HepG2 (cell line): ENCODE data around the gene TMEM255B. TPM values are rescaled to one million over a fixed set of nuclear protein-coding genes. Genes with fewer than 3 reads are reported as not detected.

Source experiments
- ATAC-seq: fragments of 200-7000 bp; cut with Tn5 transposase; 3 replicates; pipeline ENCODE4 v1.9.1; 2020; ENCODE audit warnings: mild to moderate bottlenecking, moderate library complexity
- BruUV-seq: library from RNA; stranded (reverse); fragments of 400-500 nt; replicated peaks from 2 replicates; lab custom pipeline; 2021; lab: Mats Ljungman, UMichigan
- CTCF ChIA-PET: fragments of 300-600 bp; formaldehyde crosslinking; extraction: SDS; loops from one replicate; lab custom pipeline; 2021; ENCODE audit warnings: low total read pairs, inconsistent platforms, low intra/inter-chr PET ratio; lab: Yijun Ruan, JAX
- POLR2A ChIA-PET: fragments of 350-600 bp; sonication (Branson Sonifier 250); formaldehyde crosslinking; loops from one replicate; lab custom pipeline; 2020; ENCODE audit warnings: antibody characterized with exemption, inconsistent platforms; lab: Yijun Ruan, JAX
- DNase-seq: peaks from one replicate; pipeline ENCODE4 v3.0.0-alpha.2; 2015; ENCODE audit warnings: low spot score
- FAIRE-seq: peaks from 3 replicates; lab custom pipeline; 2011; peaks lifted over from hg19 to GRCh38; lab: Jason Lieb, UNC
- H2AFZ ChIP-seq: one replicate; pipeline ENCODE4 v1.6.1; 2011; ENCODE audit warnings: low read length, inconsistent platforms
- H3K27ac ChIP-seq: fragments of 300-600 bp; 3 replicates; pipeline ENCODE4 v1.8.0; 2011; ENCODE audit warnings: mixed run types, mild to moderate bottlenecking, mixed read lengths, low read length, inconsistent platforms; ENCODE audit not compliant: insufficient read depth; ENCODE audit errors: extremely low read length
- H3K27me3 ChIP-seq, 2 experiments: fragments of 200-600 bp in 1 of 2; 2 replicates in 1 of 2; 3 replicates in 1 of 2; pipeline versions ENCODE4 v1.6.0 to v1.8.0; 2011; ENCODE audit warnings: low read length in 2 of 2, mild to moderate bottlenecking in 2 of 2, moderate library complexity in 2 of 2, inconsistent platforms in 1 of 2; ENCODE audit not compliant: insufficient read depth in 2 of 2, control insufficient read depth in 1 of 2
- H3K36me3 ChIP-seq, 2 experiments: fragments of 200-600 bp in 1 of 2; replicated peaks in 1 of 2; 2 replicates in 1 of 2; 3 replicates in 1 of 2; pipeline versions ENCODE4 v1.5.1 to v1.8.0; 2011; ENCODE audit warnings: low read length in 2 of 2, inconsistent platforms in 1 of 2; ENCODE audit not compliant: insufficient read depth in 2 of 2, control insufficient read depth in 1 of 2
- H3K4me1 ChIP-seq: 2 replicates; pipeline ENCODE4 v1.5.1; 2012; ENCODE audit warnings: low read length, inconsistent platforms; ENCODE audit not compliant: insufficient read depth
- H3K4me2 ChIP-seq: 2 replicates; pipeline ENCODE4 v1.6.0; 2011; ENCODE audit warnings: low read depth, low read length, inconsistent platforms
- H3K4me3 ChIP-seq, 3 experiments: fragments of 200-600 bp in 1 of 3; sonication (generic), shearing (Covaris generic) in 1 of 3; replicated peaks in 1 of 3; 2 replicates each; pipeline ENCODE4 v1.5.1; 2011 to 2016; ENCODE audit warnings: low read length in 3 of 3, inconsistent platforms in 2 of 3, low read depth in 2 of 3, mild to moderate bottlenecking in 2 of 3, control low read depth in 1 of 3, mixed read lengths in 1 of 3; ENCODE audit not compliant: insufficient read depth in 1 of 3
- H3K79me2 ChIP-seq: one replicate; pipeline ENCODE4 v1.6.1; 2011; ENCODE audit warnings: low read length, inconsistent platforms; ENCODE audit not compliant: insufficient read depth
- H3K9ac ChIP-seq: 2 replicates; pipeline ENCODE4 v1.6.0; 2011; ENCODE audit warnings: mild to moderate bottlenecking, low read depth, low read length, inconsistent platforms; ENCODE audit not compliant: insufficient read depth
- H3K9me3 ChIP-seq: 2 replicates; pipeline ENCODE4 v1.5.1; 2012; ENCODE audit warnings: mild to moderate bottlenecking, low read length
- H4K20me1 ChIP-seq: 2 replicates; pipeline ENCODE4 v1.6.0; 2011; ENCODE audit warnings: inconsistent platforms, mild to moderate bottlenecking, low read length, moderate library complexity; ENCODE audit not compliant: insufficient read depth
- CHD4 ChIP-seq: fragments of 200-600 bp; sonication (generic); IDR thresholded peaks from 2 replicates; pipeline ENCODE4 v1.7.0; 2017; ENCODE audit warnings: mild to moderate bottlenecking, low read length, borderline replicate concordance
- HDAC1 ChIP-seq: sonication (generic); formaldehyde crosslinking; IDR thresholded peaks from 2 replicates; pipeline ENCODE4 v1.5.1; 2020; ENCODE audit warnings: mild to moderate bottlenecking, missing genetic modification reagents
- HHEX ChIP-seq: IDR thresholded peaks from 2 replicates; pipeline ENCODE4 v1.6.1; 2016; ENCODE audit warnings: control low read depth
- KDM3A ChIP-seq: IDR thresholded peaks from 2 replicates; pipeline ENCODE4 v1.6.1; 2018; ENCODE audit warnings: low read depth, missing compliant biosample characterization
- KLF13 ChIP-seq: sonication (generic); formaldehyde crosslinking; IDR thresholded peaks from 2 replicates; pipeline ENCODE4 v1.4.0; 2020; ENCODE audit warnings: mild to moderate bottlenecking, missing genetic modification reagents
- PHF20 ChIP-seq: sonication (generic); formaldehyde crosslinking; IDR thresholded peaks from 2 replicates; pipeline ENCODE4 v1.5.0; 2020; ENCODE audit warnings: mild to moderate bottlenecking, missing genetic modification reagents
- POLR2A ChIP-seq, 2 experiments: IDR thresholded peaks; 2 replicates each; pipeline ENCODE4 v1.6.1; 2011; ENCODE audit warnings: low read depth in 2 of 2, low read length in 2 of 2, mild to moderate bottlenecking in 1 of 2, moderate library complexity in 1 of 2; ENCODE audit not compliant: insufficient read depth in 1 of 2
- ZFP41 ChIP-seq: sonication (generic); formaldehyde crosslinking; IDR thresholded peaks from 2 replicates; pipeline ENCODE4 v1.4.0; 2020; ENCODE audit warnings: mild to moderate bottlenecking, missing genetic modification reagents, borderline replicate concordance
- ZMYM3 ChIP-seq: sonication (generic); formaldehyde crosslinking; IDR thresholded peaks from 2 replicates; pipeline ENCODE4 v1.5.1; 2020; ENCODE audit warnings: mild to moderate bottlenecking, missing genetic modification reagents
- ZNF382 ChIP-seq: sonication (generic); formaldehyde crosslinking; IDR thresholded peaks from 2 replicates; pipeline ENCODE4 v1.5.0; 2020; ENCODE audit warnings: missing genetic modification reagents, mild to moderate bottlenecking, borderline replicate concordance
- ZNF383 ChIP-seq: sonication (generic); formaldehyde crosslinking; IDR thresholded peaks from 2 replicates; pipeline ENCODE4 v1.4.0; 2020; ENCODE audit warnings: missing genetic modification reagents, mild to moderate bottlenecking, borderline replicate concordance
- ZNF451 ChIP-seq: sonication (generic); formaldehyde crosslinking; IDR thresholded peaks from 2 replicates; pipeline ENCODE4 v1.5.0; 2020; ENCODE audit warnings: mild to moderate bottlenecking, missing genetic modification reagents
- ZNF891 ChIP-seq: sonication (generic); formaldehyde crosslinking; IDR thresholded peaks from 2 replicates; pipeline ENCODE4 v1.5.0; 2020; ENCODE audit warnings: mild to moderate bottlenecking, missing genetic modification reagents
- WGBS: methylation state at CpG from one replicate; pipeline ENCODE4 v1.1.6; 2017; ENCODE audit warnings: low lambda C conversion rate; 5-methylcytosine and 5-hydroxymethylcytosine counted together
- in situ Hi-C: cut with HindIII; loops from 2 replicates; pipeline ENCODE4 v1.10.0; 2017; ENCODE audit warnings: low pct_unique_long_range_greater_than_20kb; ENCODE audit not compliant: extremely low pct_ligation_motif_present
- intact Hi-C: fragments of 100-400 bp; cut with micrococcal nuclease; formaldehyde crosslinking; loops from one replicate; pipeline ENCODE4 v1.10.0; 2022; ENCODE audit not compliant: unreplicated experiment
- polyA plus RNA-seq, 8 experiments: library from polyadenylated mRNA; depleted of rRNA in 3 of 8; stranded (reverse) in 7 of 8; unstranded in 1 of 8; fragments of >200 nt; fragmentation: Illumina TruSeq in 4 of 8; extraction: Trizol in 4 of 8; gene quantifications; 2 replicates each; pipeline versions ENCODE4 v1.2.1 to v1.2.3, GENCODE V29; 2011 to 2016; ENCODE audit warnings: low read depth in 4 of 8, missing spikeins in 1 of 8, mixed read lengths in 1 of 8; ENCODE audit not compliant: insufficient read depth in 1 of 8
- total RNA-seq, 5 experiments: library from RNA; depleted of rRNA; stranded (reverse); fragments of >200 nt; fragmentation: Illumina TruSeq; extraction: Trizol; gene quantifications; 2 replicates each; pipeline ENCODE4 v1.2.3, GENCODE V29; 2016; ENCODE audit warnings: low read depth in 1 of 5
- TF ChIP-seq, protein P1 (sequence below): sonication (generic); formaldehyde crosslinking; IDR thresholded peaks from 2 replicates; pipeline ENCODE4 v1.4.0; 2020; ENCODE audit warnings: missing genetic modification reagents
- TF ChIP-seq, protein P2 (sequence below): sonication (generic); formaldehyde crosslinking; IDR thresholded peaks from 2 replicates; pipeline ENCODE4 v1.8.0; 2022; ENCODE audit warnings: missing genetic modification reagents, low read depth, mild to moderate bottlenecking, borderline replicate concordance
- TF ChIP-seq, protein P3 (sequence below): sonication (generic); formaldehyde crosslinking; IDR thresholded peaks from 2 replicates; pipeline ENCODE4 v1.8.0; 2022; ENCODE audit warnings: mild to moderate bottlenecking, missing genetic modification reagents; ENCODE audit not compliant: insufficient replicate concordance
- TF ChIP-seq, protein P4 (sequence below): sonication (generic); formaldehyde crosslinking; IDR thresholded peaks from 2 replicates; pipeline ENCODE4 v1.5.1; 2020; ENCODE audit warnings: mild to moderate bottlenecking, moderate library complexity, missing genetic modification reagents
- TF ChIP-seq, protein P5 (sequence below): sonication (generic); formaldehyde crosslinking; IDR thresholded peaks from 2 replicates; pipeline ENCODE4 v1.4.0; 2020; ENCODE audit warnings: mild to moderate bottlenecking, missing genetic modification reagents, borderline replicate concordance

Gene TMEM255B
- total and polyA plus RNA-seq, 2 of the 13 experiments (the other 11 are each of a cell fraction or from before 2014, with no cell fraction given): not detected

DNA sequence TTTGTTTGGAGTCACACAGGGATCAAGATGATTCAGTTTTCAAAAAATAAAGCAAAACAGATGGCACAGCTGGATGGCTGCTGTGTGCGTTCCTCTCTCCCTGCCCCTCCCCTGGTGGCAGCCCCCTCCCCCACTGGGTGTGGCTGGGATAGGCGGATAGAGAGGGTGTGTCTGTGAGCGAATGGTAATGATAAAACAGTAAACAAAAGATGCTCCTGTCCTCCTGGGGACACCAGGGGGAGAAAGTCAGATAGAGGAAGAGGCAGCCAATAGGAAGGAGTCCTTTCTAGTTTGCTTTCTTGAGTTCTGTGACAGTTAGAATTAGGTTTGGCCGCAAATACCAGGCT lies 6.5 kb downstream of the TMEM255B start:
- Histone ChIP-seq H3K4me3 (no peak overlapping the region), H3K9ac (no peak overlapping the region), H3K36me3 (no peaks in the 10 kb centered on the region), H3K4me2 (no peak overlapping the region), H3K79me2 (no peaks in the 10 kb centered on the region), H3K27ac (no peak overlapping the region), H3K27me3 (peaks cover 5 to 92% of the 10 kb centered on the region in 2 experiments; a peak in 4 of 5 replicates), H3K4me1 (peaks cover 14% of the 10 kb centered on the region; the same call in 1 of the 2 replicates), H2AFZ (no peak overlapping the region), H4K20me1 (no peaks in the 10 kb centered on the region), H3K9me3 (no peaks in the 10 kb centered on the region)
- BruUV-seq: no TSS peak
- TF ChIP-seq HDAC1 (no peak), KDM3A (no peak), ZNF383 (CRISPR knock-in tag) (no peak), ZNF451 (CRISPR knock-in tag) (no peak), HHEX (CRISPR knock-in tag) (no peak), ZMYM3 (CRISPR knock-in tag) (no peak), ZFP41 (CRISPR knock-in tag) (no peak), ZNF891 (no peak), CHD4 (no peak), POLR2A (IDR thresholded peaks at IDR 0.05; ENCODE audit: insufficient read depth in 1 of 2, low read depth in 2 of 2, low read length in 2 of 2) (no peak), PHF20 (no peak), ZNF382 (CRISPR knock-in tag) (no peak), KLF13 (CRISPR knock-in tag) (no peak)
- TF ChIP-seq, protein P1, sequence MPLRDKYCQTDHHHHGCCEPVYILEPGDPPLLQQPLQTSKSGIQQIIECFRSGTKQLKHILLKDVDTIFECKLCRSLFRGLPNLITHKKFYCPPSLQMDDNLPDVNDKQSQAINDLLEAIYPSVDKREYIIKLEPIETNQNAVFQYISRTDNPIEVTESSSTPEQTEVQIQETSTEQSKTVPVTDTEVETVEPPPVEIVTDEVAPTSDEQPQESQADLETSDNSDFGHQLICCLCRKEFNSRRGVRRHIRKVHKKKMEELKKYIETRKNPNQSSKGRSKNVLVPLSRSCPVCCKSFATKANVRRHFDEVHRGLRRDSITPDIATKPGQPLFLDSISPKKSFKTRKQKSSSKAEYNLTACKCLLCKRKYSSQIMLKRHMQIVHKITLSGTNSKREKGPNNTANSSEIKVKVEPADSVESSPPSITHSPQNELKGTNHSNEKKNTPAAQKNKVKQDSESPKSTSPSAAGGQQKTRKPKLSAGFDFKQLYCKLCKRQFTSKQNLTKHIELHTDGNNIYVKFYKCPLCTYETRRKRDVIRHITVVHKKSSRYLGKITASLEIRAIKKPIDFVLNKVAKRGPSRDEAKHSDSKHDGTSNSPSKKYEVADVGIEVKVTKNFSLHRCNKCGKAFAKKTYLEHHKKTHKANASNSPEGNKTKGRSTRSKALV: no peak
- TF ChIP-seq, protein P2, sequence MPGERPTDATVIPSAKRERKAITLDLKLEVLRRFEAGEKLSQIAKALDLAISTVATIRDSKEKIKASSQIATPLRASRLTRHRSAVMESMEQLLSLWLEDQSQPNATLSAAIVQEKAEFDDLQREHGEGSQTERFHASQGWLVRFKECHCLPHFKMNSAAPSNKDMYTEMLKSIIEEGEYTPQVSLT (CRISPR knock-in tag): no peak
- TF ChIP-seq, protein P3, sequence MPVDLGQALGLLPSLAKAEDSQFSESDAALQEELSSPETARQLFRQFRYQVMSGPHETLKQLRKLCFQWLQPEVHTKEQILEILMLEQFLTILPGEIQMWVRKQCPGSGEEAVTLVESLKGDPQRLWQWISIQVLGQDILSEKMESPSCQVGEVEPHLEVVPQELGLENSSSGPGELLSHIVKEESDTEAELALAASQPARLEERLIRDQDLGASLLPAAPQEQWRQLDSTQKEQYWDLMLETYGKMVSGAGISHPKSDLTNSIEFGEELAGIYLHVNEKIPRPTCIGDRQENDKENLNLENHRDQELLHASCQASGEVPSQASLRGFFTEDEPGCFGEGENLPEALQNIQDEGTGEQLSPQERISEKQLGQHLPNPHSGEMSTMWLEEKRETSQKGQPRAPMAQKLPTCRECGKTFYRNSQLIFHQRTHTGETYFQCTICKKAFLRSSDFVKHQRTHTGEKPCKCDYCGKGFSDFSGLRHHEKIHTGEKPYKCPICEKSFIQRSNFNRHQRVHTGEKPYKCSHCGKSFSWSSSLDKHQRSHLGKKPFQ: no peak
- TF ChIP-seq, protein P4, sequence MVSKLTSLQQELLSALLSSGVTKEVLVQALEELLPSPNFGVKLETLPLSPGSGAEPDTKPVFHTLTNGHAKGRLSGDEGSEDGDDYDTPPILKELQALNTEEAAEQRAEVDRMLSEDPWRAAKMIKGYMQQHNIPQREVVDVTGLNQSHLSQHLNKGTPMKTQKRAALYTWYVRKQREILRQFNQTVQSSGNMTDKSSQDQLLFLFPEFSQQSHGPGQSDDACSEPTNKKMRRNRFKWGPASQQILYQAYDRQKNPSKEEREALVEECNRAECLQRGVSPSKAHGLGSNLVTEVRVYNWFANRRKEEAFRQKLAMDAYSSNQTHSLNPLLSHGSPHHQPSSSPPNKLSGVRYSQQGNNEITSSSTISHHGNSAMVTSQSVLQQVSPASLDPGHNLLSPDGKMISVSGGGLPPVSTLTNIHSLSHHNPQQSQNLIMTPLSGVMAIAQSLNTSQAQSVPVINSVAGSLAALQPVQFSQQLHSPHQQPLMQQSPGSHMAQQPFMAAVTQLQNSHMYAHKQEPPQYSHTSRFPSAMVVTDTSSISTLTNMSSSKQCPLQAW (CRISPR knock-in tag): no peak
- TF ChIP-seq, protein P5, sequence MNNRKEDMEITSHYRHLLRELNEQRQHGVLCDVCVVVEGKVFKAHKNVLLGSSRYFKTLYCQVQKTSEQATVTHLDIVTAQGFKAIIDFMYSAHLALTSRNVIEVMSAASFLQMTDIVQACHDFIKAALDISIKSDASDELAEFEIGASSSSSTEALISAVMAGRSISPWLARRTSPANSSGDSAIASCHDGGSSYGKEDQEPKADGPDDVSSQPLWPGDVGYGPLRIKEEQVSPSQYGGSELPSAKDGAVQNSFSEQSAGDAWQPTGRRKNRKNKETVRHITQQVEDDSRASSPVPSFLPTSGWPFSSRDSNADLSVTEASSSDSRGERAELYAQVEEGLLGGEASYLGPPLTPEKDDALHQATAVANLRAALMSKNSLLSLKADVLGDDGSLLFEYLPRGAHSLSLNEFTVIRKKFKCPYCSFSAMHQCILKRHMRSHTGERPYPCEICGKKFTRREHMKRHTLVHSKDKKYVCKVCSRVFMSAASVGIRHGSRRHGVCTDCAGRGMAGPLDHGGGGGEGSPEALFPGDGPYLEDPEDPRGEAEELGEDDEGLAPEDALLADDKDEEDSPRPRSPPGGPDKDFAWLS: no peak
- ATAC-seq (no peak), DNase-seq (no peak), FAIRE-seq (no peak)
- in situ Hi-C loops: no loop called here
- CTCF ChIA-PET: no interaction called here
- POLR2A ChIA-PET: no interaction called here
- intact Hi-C loops: no loop called here
- WGBS: 3% methylated on average over 4 of the region's 4 CpGs
